ENCODE measurements around the gene CRELD2. TPM values are rescaled to one million over a fixed set of nuclear protein-coding genes. Genes with fewer than 3 reads are reported as not detected.

CRELD2 gene
- total RNA-seq, 1 donor from 2014 or later, result 43.8 TPM

DNA sequence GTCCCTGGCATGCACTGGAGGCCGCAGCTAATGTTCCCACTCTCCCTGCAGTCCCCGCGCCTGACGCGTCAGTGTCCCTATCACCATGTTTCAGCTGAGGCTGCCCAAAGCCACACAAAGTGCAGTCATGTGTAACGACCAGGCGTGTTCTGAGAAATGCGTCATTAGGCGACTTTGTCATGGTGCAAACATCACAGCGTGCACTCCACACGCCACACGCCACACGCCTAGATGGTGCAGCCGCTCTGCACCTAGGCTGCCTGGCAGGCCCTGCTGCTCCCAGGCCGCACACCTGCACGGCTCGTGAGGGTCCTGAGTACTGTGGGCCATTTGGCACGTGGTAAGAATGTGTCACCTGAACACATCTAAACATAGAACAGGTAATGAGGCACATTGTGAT, 2.4 kb downstream of the CRELD2 start:
- peak overlapping the region; percentile 84 for H3K4me3 Mint-ChIP-seq

DNA sequence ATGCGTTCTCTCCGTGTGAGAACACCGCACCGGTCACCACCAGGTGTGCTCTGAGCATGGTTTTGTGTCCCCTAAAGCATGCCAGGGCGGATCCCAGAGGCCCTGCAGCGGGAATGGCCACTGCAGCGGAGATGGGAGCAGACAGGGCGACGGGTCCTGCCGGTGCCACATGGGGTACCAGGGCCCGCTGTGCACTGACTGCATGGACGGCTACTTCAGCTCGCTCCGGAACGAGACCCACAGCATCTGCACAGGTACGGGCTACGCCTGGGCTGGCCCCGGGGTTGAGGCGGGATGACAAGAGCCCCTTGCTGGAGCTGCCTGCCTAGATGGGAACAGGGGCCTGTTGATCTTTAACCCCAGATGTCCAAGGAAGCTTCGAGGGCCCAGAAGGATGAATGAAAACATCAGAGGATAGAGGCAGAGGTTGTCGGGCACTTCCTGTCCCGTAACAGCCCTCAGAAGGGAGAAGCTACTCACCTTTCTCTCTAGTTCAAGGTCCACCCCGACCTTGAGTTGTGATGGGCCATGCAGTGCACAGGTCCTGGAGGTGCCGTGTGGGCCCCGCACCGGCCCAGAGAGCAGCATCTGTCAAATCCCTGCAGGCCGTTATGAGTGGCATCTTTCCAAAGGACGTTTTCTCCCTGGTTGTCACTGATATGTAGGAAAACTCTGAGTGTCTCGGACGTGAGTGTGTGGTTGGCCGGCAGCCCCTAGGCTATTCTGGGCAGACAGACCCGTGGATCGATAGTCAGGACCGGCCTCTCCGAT, 3.3 kb downstream of the CRELD2 start:
- Mint-ChIP-seq H3K27ac (ENCODE audit: unreplicated experiment) (no peak overlapping the region), H3K27me3 (ENCODE audit: low read depth) (no peaks in the 10 kb centered on the region), H3K4me3 (peak overlapping the region; percentile 76), H3K36me3 (ENCODE audit: low read depth) (no peaks in the 10 kb centered on the region), H3K9me3 (no peaks in the 10 kb centered on the region), H3K4me1 (peaks cover 25% of the 10 kb centered on the region)
- DNase-seq (ENCODE audit: low read depth, low spot score), result no peak
- TF ChIP-seq, protein P1, sequence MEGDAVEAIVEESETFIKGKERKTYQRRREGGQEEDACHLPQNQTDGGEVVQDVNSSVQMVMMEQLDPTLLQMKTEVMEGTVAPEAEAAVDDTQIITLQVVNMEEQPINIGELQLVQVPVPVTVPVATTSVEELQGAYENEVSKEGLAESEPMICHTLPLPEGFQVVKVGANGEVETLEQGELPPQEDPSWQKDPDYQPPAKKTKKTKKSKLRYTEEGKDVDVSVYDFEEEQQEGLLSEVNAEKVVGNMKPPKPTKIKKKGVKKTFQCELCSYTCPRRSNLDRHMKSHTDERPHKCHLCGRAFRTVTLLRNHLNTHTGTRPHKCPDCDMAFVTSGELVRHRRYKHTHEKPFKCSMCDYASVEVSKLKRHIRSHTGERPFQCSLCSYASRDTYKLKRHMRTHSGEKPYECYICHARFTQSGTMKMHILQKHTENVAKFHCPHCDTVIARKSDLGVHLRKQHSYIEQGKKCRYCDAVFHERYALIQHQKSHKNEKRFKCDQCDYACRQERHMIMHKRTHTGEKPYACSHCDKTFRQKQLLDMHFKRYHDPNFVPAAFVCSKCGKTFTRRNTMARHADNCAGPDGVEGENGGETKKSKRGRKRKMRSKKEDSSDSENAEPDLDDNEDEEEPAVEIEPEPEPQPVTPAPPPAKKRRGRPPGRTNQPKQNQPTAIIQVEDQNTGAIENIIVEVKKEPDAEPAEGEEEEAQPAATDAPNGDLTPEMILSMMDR (conservative IDR thresholded peaks at IDR 0.05), result no peak

More for the DNA sequence above, 2.4 kb downstream of the CRELD2 start:
- H3K9me3 Mint-ChIP-seq, result no peaks in the 10 kb centered on the region
- H3K27ac Mint-ChIP-seq (ENCODE audit: unreplicated experiment), result no peak overlapping the region
- H3K36me3 Mint-ChIP-seq (ENCODE audit: low read depth), result no peaks in the 10 kb centered on the region
- no peaks in the 10 kb centered on the region for H3K27me3 Mint-ChIP-seq (ENCODE audit: low read depth)
- peaks cover 21% of the 10 kb centered on the region for H3K4me1 Mint-ChIP-seq
- TF ChIP-seq, protein P1 (conservative IDR thresholded peaks at IDR 0.05), result no peak
- DNase-seq (ENCODE audit: low read depth, low spot score), result no peak

DNA sequence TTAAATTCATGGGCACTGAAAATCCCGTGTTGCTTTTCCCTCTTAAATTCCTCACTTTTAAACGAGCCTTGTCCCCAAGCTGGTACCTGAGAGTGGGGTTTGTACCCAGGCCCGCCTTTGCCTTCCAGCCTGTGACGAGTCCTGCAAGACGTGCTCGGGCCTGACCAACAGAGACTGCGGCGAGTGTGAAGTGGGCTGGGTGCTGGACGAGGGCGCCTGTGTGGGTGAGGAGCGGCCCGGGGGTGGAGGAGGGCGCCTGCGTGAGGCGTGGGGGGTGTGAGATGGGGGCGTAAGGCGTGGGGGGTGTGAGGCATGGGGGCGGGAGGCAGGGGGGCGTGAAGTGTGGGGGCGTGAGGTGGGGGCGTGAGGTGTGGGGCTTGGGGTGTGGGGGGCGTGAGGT, 4.0 kb downstream of the CRELD2 start:
- Mint-ChIP-seq H3K4me1 (peaks cover 32% of the 10 kb centered on the region), H3K4me3 (peak overlapping the region; percentile 76), H3K36me3 (ENCODE audit: low read depth) (no peaks in the 10 kb centered on the region), H3K9me3 (no peaks in the 10 kb centered on the region), H3K27ac (ENCODE audit: unreplicated experiment) (no peak overlapping the region), H3K27me3 (ENCODE audit: low read depth) (no peaks in the 10 kb centered on the region)
- TF ChIP-seq, protein P1 (conservative IDR thresholded peaks at IDR 0.05), result no peak
- no peak for DNase-seq (ENCODE audit: low read depth, low spot score)

DNA sequence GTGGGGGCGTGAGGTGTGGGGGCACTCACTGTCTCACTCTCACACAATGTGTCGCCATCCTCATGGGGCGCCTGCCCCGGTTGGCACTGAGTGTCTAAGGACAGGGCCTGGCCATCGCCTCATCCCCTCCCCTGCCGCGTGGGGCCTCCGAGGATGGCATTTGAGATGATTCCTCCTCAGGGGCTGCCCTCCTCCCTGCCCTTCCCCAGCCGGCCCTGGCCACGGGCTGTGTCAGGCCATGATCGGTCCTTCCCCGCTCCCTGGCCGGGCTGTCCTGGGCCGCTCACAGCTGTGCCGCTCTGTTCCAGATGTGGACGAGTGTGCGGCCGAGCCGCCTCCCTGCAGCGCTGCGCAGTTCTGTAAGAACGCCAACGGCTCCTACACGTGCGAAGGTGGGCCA, 4.5 kb downstream of the CRELD2 start:
- no peaks in the 10 kb centered on the region for H3K27me3 Mint-ChIP-seq (ENCODE audit: low read depth)
- peaks cover 32% of the 10 kb centered on the region for H3K4me1 Mint-ChIP-seq
- no peaks in the 10 kb centered on the region for H3K36me3 Mint-ChIP-seq (ENCODE audit: low read depth)
- H3K4me3 Mint-ChIP-seq, result no peak overlapping the region
- TF ChIP-seq, protein P1 (conservative IDR thresholded peaks at IDR 0.05), result no peak
- no peak for DNase-seq (ENCODE audit: low read depth, low spot score)
- H3K27ac Mint-ChIP-seq (ENCODE audit: unreplicated experiment), result no peak overlapping the region
- no peaks in the 10 kb centered on the region for H3K9me3 Mint-ChIP-seq

DNA sequence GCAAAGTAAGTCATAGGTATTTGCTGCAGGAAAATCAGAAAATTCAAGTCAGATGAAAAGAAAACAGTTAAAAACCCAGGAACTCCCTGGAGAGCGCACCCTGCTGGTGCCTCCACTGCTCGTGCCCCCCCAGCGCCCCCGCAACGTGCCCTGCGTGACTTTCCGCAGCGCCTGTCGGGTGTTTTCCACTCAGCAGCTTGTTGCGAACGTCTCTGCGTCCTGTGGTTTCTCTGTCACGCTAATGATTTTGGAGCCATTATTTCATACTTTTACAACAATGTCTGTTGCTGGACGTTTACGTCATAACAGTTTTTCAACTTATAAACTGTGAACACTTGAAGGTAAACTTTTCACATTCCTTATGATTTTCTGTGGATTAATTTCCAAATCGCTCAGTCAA, 5.0 kb downstream of the CRELD2 start:
- Mint-ChIP-seq H3K9me3 (no peaks in the 10 kb centered on the region), H3K36me3 (ENCODE audit: low read depth) (no peaks in the 10 kb centered on the region), H3K4me3 (peak overlapping the region; percentile 54), H3K4me1 (peaks cover 32% of the 10 kb centered on the region), H3K27me3 (ENCODE audit: low read depth) (no peaks in the 10 kb centered on the region), H3K27ac (ENCODE audit: unreplicated experiment) (peak overlapping the region; percentile 43)
- TF ChIP-seq, protein P1 (conservative IDR thresholded peaks at IDR 0.05), result no peak
- no peak for DNase-seq (ENCODE audit: low read depth, low spot score)

All from neural crest cell (in vitro differentiated cells).